NCI-H526 treated with DMSO at 0.1 percent for 48 hours (cell line): Measurements from ENCODE around the gene PAPPA2.
"Not testable (repeated sequence)": the region's sequence is repeated elsewhere in the genome, so short reads cannot be mapped to it uniquely, and the experiment has no call there.

Experiments used
- DNase-seq: peaks from one replicate; lab custom pipeline; 2025; lab: John Stamatoyannopoulos, UW

Gene PAPPA2

DNA sequence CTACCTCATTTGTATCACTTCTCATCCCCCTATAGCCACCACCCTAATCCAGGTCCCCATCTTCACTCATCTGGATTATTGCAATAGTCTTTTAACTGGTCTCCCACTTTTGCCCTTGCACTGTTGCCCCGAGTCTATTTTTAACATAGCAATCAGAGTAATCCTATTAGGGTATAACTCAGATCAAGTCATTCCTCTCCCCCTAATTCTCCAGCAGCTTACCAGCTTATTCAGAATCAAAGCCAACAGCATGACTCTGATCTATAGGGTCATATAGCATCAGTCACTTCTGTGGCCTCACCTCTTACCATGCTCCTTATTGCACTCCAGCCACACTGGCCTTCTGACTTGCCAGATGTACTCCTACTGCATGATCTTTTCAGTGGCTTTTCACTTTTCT, 140.7 kb downstream of the PAPPA2 start:
- DNase-seq: no peak

DNA sequence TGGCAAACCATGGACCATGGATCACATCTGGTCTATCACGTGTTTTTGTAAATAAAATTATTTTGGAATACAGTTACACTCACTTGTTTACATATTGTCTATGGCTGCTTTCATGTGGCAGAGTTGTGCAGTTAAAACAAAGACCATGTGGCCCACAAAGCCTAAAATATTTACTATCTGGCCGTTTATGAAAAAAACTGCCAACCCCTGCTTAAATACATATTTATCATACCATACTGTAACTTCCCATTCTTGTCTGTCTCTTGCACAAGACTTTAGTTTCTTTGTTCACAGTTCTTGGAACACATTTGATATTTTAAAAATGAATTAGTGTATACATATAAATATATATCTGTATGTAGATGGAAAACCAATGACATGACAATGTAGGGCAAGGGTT, 141.5 kb downstream of the PAPPA2 start:
- no peak for DNase-seq

DNA sequence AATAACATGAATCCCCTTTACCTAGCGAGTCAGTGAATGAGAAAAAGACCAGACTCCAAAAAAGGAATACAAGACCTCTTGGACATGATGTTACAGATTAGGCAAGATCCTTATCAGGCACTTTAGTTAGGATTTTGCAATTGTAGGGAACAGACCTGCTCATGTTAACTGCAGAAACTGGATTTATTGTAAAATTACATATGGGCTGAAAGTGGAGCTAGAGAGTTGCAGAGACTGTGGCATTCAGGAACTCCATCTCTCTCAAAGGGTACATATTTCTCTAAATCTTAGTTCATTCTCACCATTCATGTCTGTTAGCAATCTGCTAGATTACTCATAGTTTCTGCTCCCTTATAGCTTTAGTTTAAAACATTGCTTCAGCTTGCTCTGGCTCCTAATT, 142.2 kb downstream of the PAPPA2 start:
- no peak for DNase-seq

DNA sequence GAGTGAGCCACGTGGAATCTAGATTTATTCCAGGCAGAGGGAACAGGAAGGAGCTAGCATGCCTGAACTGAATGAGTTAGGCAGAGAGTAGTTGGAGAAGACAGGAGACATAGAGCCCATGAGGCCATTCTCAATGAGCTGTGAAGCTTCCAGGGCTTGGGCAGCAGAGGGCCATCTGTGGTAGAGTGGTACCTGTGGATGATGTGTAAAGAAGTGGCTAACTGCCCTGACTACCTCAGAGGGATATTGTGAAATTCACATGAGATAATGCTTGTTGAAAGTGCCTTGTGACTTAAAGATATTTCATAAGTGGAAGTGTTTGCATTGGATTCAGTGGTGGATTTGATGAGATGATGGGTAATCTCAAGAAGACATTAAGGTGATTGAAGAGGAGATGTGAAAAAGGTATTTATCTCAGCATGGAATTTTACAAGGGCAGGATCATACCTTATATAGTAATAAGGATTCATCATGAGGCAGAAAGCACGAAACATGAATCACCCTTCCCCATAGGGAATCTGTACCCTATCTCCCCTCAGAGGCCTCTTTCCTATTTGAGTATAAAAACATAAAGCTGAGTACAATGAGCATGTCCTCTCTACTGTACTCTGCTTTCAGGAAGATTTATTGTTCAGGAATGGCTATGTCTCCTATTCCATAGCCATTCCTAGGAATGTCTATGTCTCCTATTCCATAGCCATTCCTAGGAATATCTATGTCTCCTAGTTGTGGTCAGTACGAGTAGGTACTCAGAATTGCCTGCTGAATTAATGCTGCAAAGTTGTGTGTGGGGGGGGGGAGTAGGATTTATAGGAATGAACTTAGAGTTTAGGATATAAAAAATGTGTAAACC, 146.8 kb downstream of the PAPPA2 start:
- DNase-seq: no peak

DNA sequence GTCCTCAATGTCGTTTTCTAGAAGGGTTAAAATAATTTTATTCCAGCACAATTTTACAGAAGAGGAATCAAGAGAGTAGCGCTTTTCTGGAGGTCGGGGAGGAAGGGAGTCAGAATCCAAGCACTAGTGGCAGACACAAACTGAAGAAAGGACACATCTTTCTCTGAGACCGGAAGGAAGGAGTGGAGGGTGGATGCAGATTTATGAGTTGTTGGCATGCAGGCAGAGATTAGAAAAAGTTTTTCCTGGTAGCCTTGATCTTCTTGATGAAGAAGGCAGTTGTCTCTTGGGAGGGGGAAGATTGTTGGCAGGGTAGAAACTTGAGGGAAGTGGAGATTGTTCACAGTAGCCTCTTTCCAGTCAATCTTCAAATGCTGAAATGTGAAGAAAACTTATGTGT, 149.8 kb downstream of the PAPPA2 start:
- no peak for DNase-seq

DNA sequence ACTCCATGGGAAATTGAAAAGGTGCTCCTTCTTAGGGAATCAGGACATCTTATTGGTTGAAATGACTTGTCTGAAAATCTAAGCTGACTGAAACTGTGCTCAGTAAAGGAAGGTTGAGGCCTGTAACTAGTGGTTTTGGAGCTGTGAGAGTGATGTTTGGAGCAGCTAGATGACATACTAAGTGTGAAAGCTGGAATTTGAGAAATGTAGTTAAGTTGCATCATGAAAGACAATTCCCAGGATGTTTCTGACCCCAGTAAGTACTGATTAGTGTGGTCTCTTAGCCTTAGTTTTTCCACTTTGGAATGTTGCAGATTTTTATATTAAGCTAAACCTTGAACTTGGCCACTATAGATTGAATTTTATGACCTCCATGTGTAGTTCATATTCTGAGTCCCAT, 154.9 kb downstream of the PAPPA2 start:
- no peak for DNase-seq

DNA sequence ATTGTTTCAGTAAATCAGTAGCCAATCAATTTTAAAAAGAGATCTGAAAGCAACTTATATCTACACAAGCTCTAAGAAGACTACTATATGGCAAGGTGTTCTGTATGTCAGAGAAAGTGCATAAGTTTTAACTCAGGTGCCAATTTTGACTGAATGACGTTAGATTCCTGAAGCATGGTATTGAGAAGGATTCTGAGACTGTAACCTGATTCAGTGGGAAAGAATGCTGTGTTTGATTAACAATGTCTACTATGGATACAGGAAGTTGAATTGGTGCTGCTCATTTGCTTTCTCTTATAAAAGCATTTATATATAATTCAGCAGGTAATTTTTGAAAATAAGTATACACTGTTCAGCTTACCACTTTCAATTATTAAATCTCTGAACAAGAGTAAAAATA, 156.3 kb downstream of the PAPPA2 start:
- DNase-seq: no peak

DNA sequence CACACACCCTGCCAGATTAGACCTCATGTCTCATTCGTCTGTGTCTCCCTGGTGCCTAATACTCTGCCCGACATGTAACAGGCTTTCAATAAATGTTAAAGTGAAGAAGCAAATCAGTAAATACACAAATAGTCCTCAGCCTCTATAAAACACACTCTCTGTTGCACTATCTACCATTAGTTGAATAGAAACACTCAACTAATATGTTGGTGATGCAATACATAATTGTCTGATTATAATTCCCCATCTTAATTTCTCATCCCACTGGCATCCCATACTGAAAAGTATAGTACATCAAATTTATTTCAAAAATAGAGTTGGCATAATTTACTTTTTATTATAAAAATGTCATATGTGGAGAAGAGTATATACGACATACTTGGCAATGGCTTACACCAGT, 162.4 kb downstream of the PAPPA2 start:
- no peak for DNase-seq

DNA sequence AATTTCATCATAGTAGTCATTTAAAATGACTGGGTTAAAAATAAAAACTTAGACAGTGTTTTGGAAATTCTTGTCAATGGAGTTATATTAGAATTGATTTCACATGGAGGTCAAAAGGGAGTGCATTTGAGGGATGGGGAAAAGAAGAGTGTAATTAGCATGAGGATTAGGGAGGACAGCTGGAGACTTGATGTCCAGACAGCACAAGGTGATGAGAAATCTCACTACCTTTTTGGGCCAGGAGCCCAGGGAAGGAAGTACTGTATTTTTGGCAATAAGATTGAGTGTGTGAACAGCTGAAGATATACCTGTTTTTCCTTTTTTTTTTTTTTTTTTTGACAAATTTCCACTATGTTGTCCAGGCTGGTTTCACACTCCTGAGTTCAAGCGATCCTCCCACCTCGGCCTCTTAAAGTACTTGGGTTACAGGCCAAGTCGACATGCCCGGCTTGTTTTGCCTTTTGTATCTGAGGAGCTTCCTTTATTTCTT, 163.6 kb downstream of the PAPPA2 start:
- DNase-seq: no peak

DNA sequence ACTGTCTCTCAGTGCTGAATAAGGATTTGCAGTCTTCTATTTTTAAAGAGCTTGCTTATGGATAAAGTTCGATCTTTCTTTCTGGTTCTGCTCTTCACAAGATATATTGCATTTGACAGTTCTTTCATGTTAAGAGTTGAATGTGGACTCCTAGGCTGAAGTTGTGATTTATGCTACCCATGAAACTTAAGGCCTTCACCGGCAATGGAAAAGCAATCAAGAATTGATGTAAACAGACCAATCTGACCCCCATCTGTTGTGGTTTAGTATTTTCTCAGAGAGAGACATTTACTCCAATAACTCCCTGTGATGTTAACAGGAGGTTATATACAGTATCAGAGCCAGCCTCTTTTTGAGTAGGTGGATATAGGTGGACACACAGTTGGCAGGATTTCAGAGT, 165.8 kb downstream of the PAPPA2 start:
- no peak for DNase-seq

DNA sequence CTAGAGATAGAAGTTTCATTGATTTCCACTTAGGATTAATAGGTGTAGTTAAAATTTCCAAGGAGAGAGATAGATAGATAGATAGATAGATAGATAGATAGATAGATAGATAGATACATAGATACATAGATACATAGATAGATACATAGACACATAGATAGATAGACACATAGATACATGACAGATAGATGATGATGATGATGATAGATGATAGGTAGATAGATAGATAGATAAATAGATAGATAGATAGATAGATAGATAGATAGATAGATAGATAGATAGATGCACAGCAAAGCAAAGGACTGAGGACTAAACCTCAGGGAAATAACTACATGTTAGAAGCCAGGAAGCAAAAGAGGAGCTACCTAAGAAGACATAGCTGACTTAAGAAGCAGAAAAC, 171.8 kb downstream of the PAPPA2 start:
- not testable (repeated sequence) for DNase-seq

DNA sequence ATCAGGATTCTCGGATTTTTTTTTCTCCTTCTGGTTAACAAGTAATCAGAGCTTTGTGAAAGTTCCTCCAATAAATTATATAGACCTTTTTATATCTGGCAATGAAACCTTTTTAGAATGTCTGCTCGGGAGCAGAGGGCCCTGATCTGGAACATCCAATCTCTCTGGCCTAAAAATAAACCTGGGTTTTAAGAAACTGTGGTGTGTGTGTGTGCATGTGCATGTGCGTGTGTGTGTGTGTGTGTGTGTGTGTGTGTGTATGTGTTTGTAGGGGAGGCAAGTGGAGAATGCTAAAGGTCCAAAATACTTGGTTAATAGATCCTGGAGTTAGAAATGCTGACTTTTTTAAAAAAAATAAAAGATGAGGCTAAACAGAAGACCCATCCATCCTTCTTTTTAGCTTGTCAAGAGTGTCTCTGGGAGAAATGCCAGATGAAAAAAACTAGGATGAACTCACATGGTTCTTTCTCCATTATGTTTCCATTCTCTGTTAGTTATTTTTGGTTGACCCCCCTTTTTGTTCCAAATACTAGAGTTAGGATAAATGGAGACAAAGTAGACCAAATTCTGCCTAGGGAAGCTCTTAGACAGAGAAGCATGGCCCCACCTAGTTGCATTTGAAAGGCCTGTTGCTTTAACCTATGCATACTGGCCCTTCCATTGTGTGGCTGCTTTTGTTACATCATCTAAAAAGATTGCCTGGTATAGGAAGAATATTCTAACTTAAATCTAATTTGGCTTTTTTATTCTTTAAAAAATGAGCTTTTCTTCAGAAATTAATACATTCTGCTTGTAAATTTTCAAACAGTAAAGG, 175.9 kb downstream of the PAPPA2 start:
- DNase-seq: no peak

DNA sequence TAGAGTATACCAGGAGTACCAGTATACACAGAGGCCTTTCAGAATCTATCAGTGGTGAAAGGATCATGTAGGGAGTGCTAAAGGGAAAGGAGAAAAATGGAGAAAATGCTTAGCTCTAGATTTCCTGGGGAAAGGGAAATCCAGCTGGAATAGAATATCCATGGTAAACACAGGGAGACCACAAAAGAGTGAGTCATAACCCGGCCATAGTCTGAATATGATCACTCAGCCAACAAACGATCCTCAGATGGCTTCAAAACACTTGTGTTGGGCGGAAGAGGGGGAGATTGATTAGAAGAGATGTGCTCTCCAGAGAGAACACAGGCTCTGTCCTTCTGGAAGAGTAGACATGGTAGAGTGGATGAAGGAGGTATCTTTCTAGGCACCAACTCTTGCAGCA, 180.6 kb downstream of the PAPPA2 start:
- DNase-seq: no peak

DNA sequence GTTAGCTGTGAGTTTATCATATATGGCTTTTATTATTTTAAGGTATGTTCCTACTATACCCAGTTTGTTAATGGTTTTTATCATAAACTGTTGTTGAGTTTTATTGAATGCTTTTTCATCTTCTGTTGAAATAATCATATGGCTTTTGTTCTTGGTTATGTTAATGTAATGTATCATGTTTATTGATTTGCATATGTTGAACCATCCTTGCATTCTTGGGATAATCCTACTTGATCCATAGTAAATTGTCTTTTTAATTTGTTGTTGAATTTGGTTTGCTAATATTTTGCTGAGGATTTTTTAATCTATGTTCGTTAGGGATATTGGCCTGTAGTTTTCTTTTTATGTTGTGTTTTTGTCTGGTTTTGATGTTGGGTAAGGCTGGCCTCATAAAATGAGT, 185.6 kb downstream of the PAPPA2 start:
- DNase-seq: no peak

DNA sequence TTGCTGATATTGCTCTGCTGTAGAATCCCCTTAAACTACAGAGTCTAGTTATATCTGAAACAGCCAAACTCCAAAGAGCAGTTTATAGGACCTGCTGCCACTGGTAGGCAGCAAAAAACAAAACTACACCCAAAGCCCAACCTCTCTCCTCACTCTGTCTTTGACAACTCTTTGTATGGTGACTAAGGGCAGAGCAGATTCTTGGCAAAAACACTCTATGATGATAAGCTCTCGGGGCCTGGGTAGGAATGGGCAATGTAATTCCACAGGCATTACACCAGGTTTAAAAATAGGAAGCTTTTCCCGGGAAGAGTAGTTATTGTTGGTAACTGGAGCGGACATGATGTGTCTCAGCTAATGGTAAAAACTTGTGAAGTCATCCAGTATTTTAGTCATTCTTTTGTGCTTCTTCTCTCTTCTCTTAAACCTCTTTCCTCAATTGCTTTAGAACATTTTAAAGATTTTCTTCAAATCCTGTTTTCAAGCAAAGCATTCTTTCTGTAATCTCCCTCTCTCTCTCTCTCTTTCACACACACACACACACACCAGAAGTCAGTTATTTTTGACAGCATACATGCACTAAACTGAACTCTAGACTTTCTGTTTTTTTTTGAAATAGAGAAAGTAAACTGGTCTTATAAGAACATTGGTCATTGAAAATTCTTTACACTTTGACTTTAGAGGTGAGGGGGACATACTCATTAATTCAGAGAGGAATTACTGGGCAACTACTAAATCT, 193.5 kb downstream of the PAPPA2 start:
- DNase-seq: no peak

DNA sequence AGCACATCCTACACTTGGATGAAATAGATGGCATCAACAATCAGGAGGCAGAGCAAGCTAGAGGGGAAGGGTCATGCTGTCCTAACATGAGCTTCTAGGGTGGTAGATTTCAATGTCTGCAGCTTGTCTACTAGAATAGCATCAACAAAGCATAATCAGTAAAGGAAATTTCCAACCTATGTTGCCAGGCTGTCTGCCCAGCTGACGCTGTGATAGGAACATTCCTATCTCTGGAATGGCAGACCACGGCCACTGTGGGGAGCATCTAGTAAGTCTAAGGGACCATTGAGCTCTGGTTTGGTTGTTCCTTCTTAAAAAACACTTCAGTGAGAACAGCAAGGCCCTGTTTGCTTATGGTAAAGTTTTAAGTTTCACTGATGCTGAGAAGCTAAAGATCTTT, 206.8 kb downstream of the PAPPA2 start:
- no peak for DNase-seq

DNA sequence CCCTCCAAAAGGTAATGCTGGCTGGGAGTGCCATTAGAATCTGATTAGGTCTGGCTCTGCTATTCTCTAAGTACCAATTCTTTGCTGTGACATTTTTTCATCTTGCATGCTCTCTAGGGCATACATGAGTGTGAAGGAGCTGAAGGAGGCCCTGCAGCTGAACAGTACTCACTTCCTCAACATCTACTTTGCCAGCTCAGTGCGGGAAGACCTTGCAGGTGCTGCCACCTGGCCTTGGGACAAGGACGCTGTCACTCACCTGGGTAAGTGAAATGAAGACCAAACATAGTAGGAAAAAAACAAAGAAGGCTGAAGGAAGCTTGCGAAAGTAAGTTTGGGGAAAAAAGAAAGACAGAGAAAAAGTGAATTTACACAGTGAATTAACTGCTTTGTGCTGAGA, 207.9 kb downstream of the PAPPA2 start:
- DNase-seq: no peak

DNA sequence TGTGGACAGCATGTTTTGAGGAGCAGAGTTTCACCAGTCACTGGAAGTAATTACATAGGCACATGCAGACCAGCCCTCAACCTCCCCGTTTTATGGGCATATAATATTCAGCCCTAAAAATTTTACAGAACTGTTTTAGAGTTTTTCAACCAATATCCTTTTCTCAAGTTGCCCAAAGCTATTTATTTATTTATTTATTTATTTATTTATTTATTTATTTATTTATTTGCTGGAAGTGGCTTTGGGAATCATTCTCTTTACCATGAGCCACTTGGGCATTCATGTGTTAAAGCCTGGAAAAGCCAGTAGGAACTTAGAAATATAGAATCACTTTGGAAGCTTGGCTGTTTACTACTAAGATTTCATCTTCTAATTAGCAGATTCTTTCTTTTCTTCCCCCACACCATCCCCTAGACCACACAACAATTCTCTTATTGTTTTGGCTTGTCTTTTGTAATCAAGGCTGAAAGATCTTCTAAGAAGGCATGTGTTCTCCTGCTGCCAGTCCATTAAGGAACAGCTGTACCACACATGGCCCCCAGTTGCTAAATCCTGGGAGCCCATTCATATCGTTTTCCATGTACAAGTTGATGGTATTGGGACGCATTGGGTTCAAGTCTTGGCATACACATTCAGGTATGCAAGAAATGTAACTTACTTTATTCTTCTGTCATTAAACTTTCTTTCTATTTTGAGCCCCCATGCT, 220.0 kb downstream of the PAPPA2 start:
- DNase-seq: no peak

DNA sequence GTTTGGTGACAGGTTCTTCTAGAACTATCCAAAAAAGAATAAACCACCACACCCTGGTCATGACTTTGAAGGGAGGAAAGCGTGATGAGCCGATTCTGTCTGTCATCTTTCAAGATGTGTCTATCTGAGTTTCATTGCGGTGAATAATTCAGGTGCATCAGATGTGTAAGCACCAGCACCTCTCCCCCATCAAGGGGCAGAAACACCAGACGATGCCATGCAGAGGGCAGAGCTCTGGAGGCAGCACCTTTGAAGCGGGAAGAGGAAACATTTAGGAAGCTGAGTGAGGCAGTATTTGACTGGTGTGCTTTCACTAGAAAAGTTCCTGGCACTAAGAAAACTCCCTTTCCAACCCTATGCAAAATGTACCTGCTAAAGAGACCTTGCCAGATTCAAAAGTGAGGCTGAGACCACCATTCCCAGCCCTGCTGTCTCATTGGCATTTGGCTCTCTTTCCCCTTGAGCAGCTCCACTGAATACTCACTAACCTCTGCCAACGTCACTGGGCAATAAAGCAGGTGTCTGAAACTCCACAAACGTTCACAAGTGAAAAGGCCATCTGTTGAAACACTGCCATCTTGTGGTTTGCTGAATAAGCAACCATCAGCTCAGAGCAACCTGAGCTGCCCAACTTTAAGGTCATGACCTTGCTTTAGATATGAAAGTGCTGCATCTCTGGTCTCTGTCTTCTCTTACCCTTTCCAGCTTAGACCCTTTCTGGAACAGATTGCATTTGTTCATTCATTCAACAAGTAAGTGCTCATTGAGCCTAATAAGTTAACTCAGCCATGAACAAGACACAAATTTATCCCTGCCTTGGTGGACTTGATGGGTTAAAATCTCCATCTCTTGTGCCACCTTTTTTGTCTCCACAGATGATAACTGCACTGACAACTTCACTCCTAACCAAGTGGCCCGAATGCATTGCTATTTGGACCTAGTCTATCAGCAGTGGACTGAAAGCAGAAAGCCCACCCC, 228.6 kb downstream of the PAPPA2 start:
- peak; percentile 98 for DNase-seq

DNA sequence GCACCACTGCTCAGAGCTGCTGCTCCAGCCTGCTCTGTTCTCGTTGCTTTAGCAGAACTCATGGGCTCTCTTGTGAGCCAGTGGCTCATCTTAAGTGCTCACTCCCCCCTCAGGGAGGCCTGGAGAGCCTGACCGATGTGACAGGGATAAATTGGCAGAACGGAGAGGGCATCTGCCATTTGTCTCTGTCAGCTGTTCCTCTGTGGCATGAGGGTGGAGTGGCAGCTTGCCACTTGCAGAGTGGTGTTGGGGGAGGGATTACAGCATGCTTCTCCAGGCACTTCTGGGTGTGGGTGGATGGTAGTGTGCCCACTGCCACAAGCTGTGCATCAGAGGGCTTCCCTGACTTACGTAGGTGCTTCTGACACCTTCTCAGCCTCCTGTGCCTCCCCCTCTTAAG, 229.5 kb downstream of the PAPPA2 start:
- no peak for DNase-seq
